NCI-H524 (cell line): Measurements from ENCODE around the gene DIS3.
"Not testable (repeated sequence)": the region's sequence is repeated elsewhere in the genome, so short reads cannot be mapped to it uniquely, and the experiment has no call there.

ENCODE experiments used
- DNase-seq, 2 experiments: peaks; one replicate each; lab custom pipeline; 2025; lab: John Stamatoyannopoulos, UW

The DIS3 gene

GRCh38 chr13:72781451-72782439 lies at the start of gene DIS3, which contains the start of gene PIBF1:
Gene DIS3 (minus strand): TSS chr13:72781900. CDS start chr13:72781832, 68 bp downstream.
Gene PIBF1 (plus strand): TSS chr13:72782133. CDS start chr13:72783470, 1,337 bp downstream.
- DNase-seq, result peak; percentile 94 to 98

- DNase-seq, result no peak
Observed at GRCh38 chr13:72823724-72824123, 42.0 kb upstream of the DIS3 start.

- DNase-seq, result no peak
Observed at GRCh38 chr13:72823081-72823480, 41.4 kb upstream of the DIS3 start.

GRCh38 chr13:72820898-72821279 lies 39.2 kb upstream of the DIS3 start:
- DNase-seq, result no peak

- DNase-seq, result no peak
Observed at GRCh38 chr13:72820156-72820897, 38.6 kb upstream of the DIS3 start.

GRCh38 chr13:72808917-72809500 lies 27.3 kb upstream of the DIS3 start:
- DNase-seq, result peak in 1 of 2 experiments; percentile 1

- not testable (repeated sequence) for DNase-seq
Observed at GRCh38 chr13:72806514-72806913, 24.8 kb upstream of the DIS3 start.

- no peak for DNase-seq
Observed at GRCh38 chr13:72805676-72806346, 24.1 kb upstream of the DIS3 start.

GRCh38 chr13:72804301-72804700 lies 22.6 kb upstream of the DIS3 start:
- DNase-seq, result no peak

GRCh38 chr13:72798817-72799216 lies 17.1 kb upstream of the DIS3 start:
- no peak for DNase-seq

GRCh38 chr13:72792640-72793039 lies 10.9 kb upstream of the DIS3 start:
- no peak for DNase-seq

- DNase-seq, result no peak
Observed at GRCh38 chr13:72788831-72789230, 7.1 kb upstream of the DIS3 start.

- not testable (repeated sequence) for DNase-seq
Observed at GRCh38 chr13:72784679-72785078, 3.0 kb upstream of the DIS3 start.

- no peak for DNase-seq
Observed at GRCh38 chr13:72782717-72783116, 1.0 kb upstream of the DIS3 start.

GRCh38 chr13:72774019-72774418 lies 7.7 kb downstream of the DIS3 start:
- no peak for DNase-seq

- DNase-seq, result no peak
Observed at GRCh38 chr13:72763411-72763810, 18.3 kb downstream of the DIS3 start.

- no peak for DNase-seq
Observed at GRCh38 chr13:72760189-72760588, 21.5 kb downstream of the DIS3 start.

GRCh38 chr13:72757792-72758535 lies 23.7 kb downstream of the DIS3 start:
- no peak for DNase-seq

- no peak for DNase-seq
Observed at GRCh38 chr13:72754111-72754510, 27.6 kb downstream of the DIS3 start.

GRCh38 chr13:72751220-72751619 lies 30.5 kb downstream of the DIS3 start:
- DNase-seq, result no peak

GRCh38 chr13:72745260-72745659 lies 36.4 kb downstream of the DIS3 start:
- DNase-seq, result no peak
